ENCODE results near the gene SLC39A9. TPM values are rescaled to one million over a fixed set of nuclear protein-coding genes. Genes with fewer than 3 reads are reported as not detected.

The SLC39A9 gene
- total RNA-seq, 1 experiment from 2014 or later = 39.8 TPM

GRCh38 chr14:69485701-69486100, 87.2 kb downstream of the SLC39A9 start:
- no peak overlapping the region for H2BK12ac ChIP-seq (ENCODE audit: insufficient read length, low read depth, low read length)
- H3K4me3 Mint-ChIP-seq = peak overlapping the region in 1 of 2 experiments; percentile 44; a peak in 2 of 5 replicates

More at GRCh38 chr14:69485701-69486100, 87.2 kb downstream of the SLC39A9 start:
- Histone ChIP-seq H3K56ac (ENCODE audit: insufficient read length, low read depth, low read length) (no peak overlapping the region), H2BK5ac (ENCODE audit: insufficient read length, low read length) (no peak overlapping the region), H3K79me2 (ENCODE audit: insufficient read depth, low read length) (no peaks in the 10 kb centered on the region), H3K18ac (ENCODE audit: insufficient read length, low read depth, low read length) (no peak overlapping the region), H2BK20ac (ENCODE audit: low read depth, low read length, poor library complexity, severe bottlenecking) (no peak overlapping the region), H3K4ac (ENCODE audit: low read depth, low read length) (no peak overlapping the region), H3K4me2 (ENCODE audit: insufficient read depth, insufficient read length, low read length) (no peak overlapping the region), H3K23ac (ENCODE audit: insufficient read length, low read depth, low read length) (no peak overlapping the region), H3K9ac (ENCODE audit: extremely low read depth, insufficient read length, low read length) (no peak overlapping the region), H3K27ac (ENCODE audit: insufficient read length, low read depth, low read length) (no peak overlapping the region), H2BK15ac (ENCODE audit: low read depth, low read length) (no peak overlapping the region), H3K14ac (ENCODE audit: insufficient read depth, low read length) (no peak overlapping the region), H4K20me1 (ENCODE audit: control insufficient read depth, insufficient read depth, insufficient read length) (no peaks in the 10 kb centered on the region), H3K27me3 (ENCODE audit: insufficient read depth, low read length) (peaks cover 33% of the 10 kb centered on the region; the same call in 1 of the 2 replicates), H3K23me2 (ENCODE audit: insufficient read length, low read depth, low read length, poor library complexity, severe bottlenecking) (peaks cover 13% of the 10 kb centered on the region), H4K8ac (replicated peaks; ENCODE audit: insufficient read length, low read depth, low read length) (no peak overlapping the region), H3K79me1 (ENCODE audit: insufficient read depth, low read depth, low read length, poor library complexity, severe bottlenecking) (no peaks in the 10 kb centered on the region), H2BK120ac (ENCODE audit: low read depth, low read length, poor library complexity, severe bottlenecking) (no peak overlapping the region), H2AK5ac (ENCODE audit: insufficient read length, low read length) (no peak overlapping the region), H3K9me3 (ENCODE audit: control insufficient read depth, low read depth, low read length) (no peaks in the 10 kb centered on the region), H4K91ac (ENCODE audit: insufficient read length, low read depth, low read length) (no peak overlapping the region), H3T11ph (ENCODE audit: low read length) (no peak overlapping the region), H2AFZ (ENCODE audit: low read length) (no peak overlapping the region), H3K4me1 (ENCODE audit: insufficient read depth, low read length) (no peaks in the 10 kb centered on the region), H4K5ac (ENCODE audit: insufficient read length, low read depth, low read length) (no peak overlapping the region)
- TF ChIP-seq CTCF (conservative IDR thresholded peaks at IDR 0.05) = no peak
- H3K27ac Mint-ChIP-seq = no peak overlapping the region
- peaks cover 18 to 19% of the 10 kb centered on the region in 2 experiments for H3K4me1 Mint-ChIP-seq
- DNase-seq = no peak
- peaks cover 72% of the 10 kb centered on the region for H3K27me3 Mint-ChIP-seq (ENCODE audit: low read depth)
- WGBS (ENCODE audit: extremely low coverage, insufficient read length, low lambda C conversion rate) = no CpG with 5 or more reads among the region's 6 CpGs
- H3K36me3 Mint-ChIP-seq (ENCODE audit: insufficient read depth in 1 of 3, low read depth in 3 of 3) = no peaks in the 10 kb centered on the region; a peak in 1 of 7 replicates
- H3K9me3 Mint-ChIP-seq = 0 out of 5 replicates have a peak, but pooled peaks cover 0 to 2% of the 10 kb centered on the region in 2 experiments
